Urinary bladder (tissue), 4 donors: ENCODE data around the gene PDE1C. TPM values are rescaled to one million over a fixed set of nuclear protein-coding genes. Genes with fewer than 3 reads are reported as not detected.

Experiments used
- DNase-seq: peaks from one replicate; pipeline ENCODE4 v3.0.0-alpha.2; 2015; ENCODE audit errors: extremely low spot score
- H3K27ac ChIP-seq: one replicate; pipeline ENCODE4 v1.5.1; 2013; ENCODE audit warnings: low read depth, mild to moderate bottlenecking, moderate library complexity
- H3K36me3 ChIP-seq: one replicate; pipeline ENCODE4 v1.6.1; 2013; ENCODE audit warnings: mild to moderate bottlenecking, moderate library complexity; ENCODE audit not compliant: insufficient read depth
- H3K4me1 ChIP-seq: one replicate; pipeline ENCODE4 v1.6.1; 2013; ENCODE audit warnings: mild to moderate bottlenecking, moderate library complexity; ENCODE audit not compliant: insufficient read depth
- H3K4me3 ChIP-seq: one replicate; pipeline ENCODE4 v1.5.1; 2013; ENCODE audit warnings: low read depth, low read length
- WGBS: extraction: QIAGEN DNeasy Blood & Tissue Kit; methylation state at CpG from one replicate; pipeline ENCODE4 v1.1.7; 2013; 5-methylcytosine and 5-hydroxymethylcytosine counted together
- polyA plus RNA-seq: library from polyadenylated mRNA; stranded (reverse); fragments of 200-250 nt; gene quantifications from one replicate; pipeline ENCODE4 v1.2.3, GENCODE V29; 2013
- total RNA-seq: library from RNA; depleted of rRNA; stranded (reverse); fragments of >200 nt; gene quantifications from one replicate; pipeline ENCODE4 v1.2.3, GENCODE V29; 2014
- donor health status: healthy with polysubstance abuse.
- donor health status: healthy.

PDE1C gene
- total and polyA plus RNA-seq, 2 donors, result 15.9 to 20.4 TPM

GRCh38 chr7:32047075-32047474 is 23.1 kb downstream of the PDE1C start:
- no peaks in the 10 kb centered on the region for H3K36me3 ChIP-seq
- DNase-seq, result no peak
- H3K4me3 ChIP-seq, result no peak overlapping the region
- no peak overlapping the region for H3K27ac ChIP-seq
- 69% methylated on average over 3 of the region's 3 CpGs for WGBS
- H3K4me1 ChIP-seq, result no peaks in the 10 kb centered on the region

- DNase-seq, result no peak
- no peaks in the 10 kb centered on the region for H3K4me1 ChIP-seq
- no peaks in the 10 kb centered on the region for H3K36me3 ChIP-seq
- no peak overlapping the region for H3K4me3 ChIP-seq
- H3K27ac ChIP-seq, result no peak overlapping the region
Observed at GRCh38 chr7:32045228-32045627, 25.0 kb downstream of the PDE1C start.

- H3K36me3 ChIP-seq, result no peaks in the 10 kb centered on the region
- no peak overlapping the region for H3K4me3 ChIP-seq
- H3K4me1 ChIP-seq, result no peaks in the 10 kb centered on the region
- no peak for DNase-seq
- 70% methylated on average over 3 of the region's 3 CpGs for WGBS
- H3K27ac ChIP-seq, result no peak overlapping the region
Observed at GRCh38 chr7:32044739-32045138, 25.5 kb downstream of the PDE1C start.

- Histone ChIP-seq H3K36me3 (no peaks in the 10 kb centered on the region), H3K4me3 (no peak overlapping the region)
Observed at GRCh38 chr7:32043688-32044087, 26.5 kb downstream of the PDE1C start.

GRCh38 chr7:32042900-32043299 is 27.3 kb downstream of the PDE1C start:
- H3K36me3 ChIP-seq, result no peaks in the 10 kb centered on the region
- H3K4me3 ChIP-seq, result no peak overlapping the region
- H3K27ac ChIP-seq, result no peak overlapping the region
- 89% methylated on average over 5 of the region's 5 CpGs for WGBS
- no peaks in the 10 kb centered on the region for H3K4me1 ChIP-seq
- no peak for DNase-seq

More at GRCh38 chr7:32043688-32044087, 26.5 kb downstream of the PDE1C start:
- DNase-seq, result no peak
- WGBS, result 78% methylated on average over 3 of the region's 3 CpGs
- Histone ChIP-seq H3K27ac (no peak overlapping the region), H3K4me1 (no peaks in the 10 kb centered on the region)

- Histone ChIP-seq H3K4me3 (no peak overlapping the region), H3K4me1 (no peaks in the 10 kb centered on the region), H3K27ac (no peak overlapping the region), H3K36me3 (no peaks in the 10 kb centered on the region)
- no peak for DNase-seq
- WGBS, result 79% methylated on average over 6 of the region's 6 CpGs
Observed at GRCh38 chr7:32039000-32039756, 31.0 kb downstream of the PDE1C start.

- H3K4me3 ChIP-seq, result no peak overlapping the region
- H3K36me3 ChIP-seq, result no peaks in the 10 kb centered on the region
- no peak for DNase-seq
- no peak overlapping the region for H3K27ac ChIP-seq
- H3K4me1 ChIP-seq, result no peaks in the 10 kb centered on the region
Observed at GRCh38 chr7:32037650-32038198, 32.5 kb downstream of the PDE1C start.

- Histone ChIP-seq H3K27ac (no peak overlapping the region), H3K4me1 (no peaks in the 10 kb centered on the region), H3K36me3 (no peaks in the 10 kb centered on the region), H3K4me3 (no peak overlapping the region)
- DNase-seq, result no peak
- WGBS, result 78% methylated on average over 2 of the region's 2 CpGs
Observed at GRCh38 chr7:32036557-32036956, 33.6 kb downstream of the PDE1C start.

GRCh38 chr7:32034052-32034451 is 36.2 kb downstream of the PDE1C start:
- 86% methylated on average over 2 of the region's 2 CpGs for WGBS
- no peak overlapping the region for H3K4me3 ChIP-seq
- no peak overlapping the region for H3K27ac ChIP-seq
- H3K4me1 ChIP-seq, result no peaks in the 10 kb centered on the region
- H3K36me3 ChIP-seq, result no peaks in the 10 kb centered on the region
- peak; percentile 17 for DNase-seq

- WGBS, result 85% methylated on average over 3 of the region's 3 CpGs
- Histone ChIP-seq H3K27ac (no peak overlapping the region), H3K4me3 (no peak overlapping the region), H3K4me1 (no peaks in the 10 kb centered on the region), H3K36me3 (no peaks in the 10 kb centered on the region)
- DNase-seq, result no peak
Observed at GRCh38 chr7:32033006-32033405, 37.2 kb downstream of the PDE1C start.

GRCh38 chr7:32032211-32032610 is 38.0 kb downstream of the PDE1C start:
- Histone ChIP-seq H3K4me1 (no peaks in the 10 kb centered on the region), H3K36me3 (no peaks in the 10 kb centered on the region), H3K27ac (no peak overlapping the region), H3K4me3 (no peak overlapping the region)
- no peak for DNase-seq
- WGBS, result 80% methylated on average over 4 of the region's 4 CpGs

GRCh38 chr7:32030904-32031692 is 39.1 kb downstream of the PDE1C start:
- no peak for DNase-seq
- Histone ChIP-seq H3K4me1 (no peaks in the 10 kb centered on the region), H3K27ac (no peak overlapping the region), H3K36me3 (no peaks in the 10 kb centered on the region), H3K4me3 (no peak overlapping the region)
- 78% methylated on average over 3 of the region's 3 CpGs for WGBS

- 96% methylated on average over 5 of the region's 5 CpGs for WGBS
- no peaks in the 10 kb centered on the region for H3K36me3 ChIP-seq
- no peak overlapping the region for H3K27ac ChIP-seq
- H3K4me1 ChIP-seq, result no peaks in the 10 kb centered on the region
- H3K4me3 ChIP-seq, result no peak overlapping the region
- DNase-seq, result no peak
Observed at GRCh38 chr7:32026083-32026425, 44.2 kb downstream of the PDE1C start.
